Testis (tissue), 3 donors: ENCODE data around the gene SIN3B. TPM values are rescaled to one million over a fixed set of nuclear protein-coding genes. Genes with fewer than 3 reads are reported as not detected.
A peak's percentile ranks its signal among the peaks of the same experiment; 100 is the strongest.

ENCODE experiments used
- DNase-seq: peaks from one replicate; pipeline ENCODE4 v3.0.0-alpha.2; 2019
- H3K27ac ChIP-seq, 2 donors: fragments of 200-600 bp; sonication (generic); one replicate each; pipeline ENCODE4 v1.5.1; 2019
- H3K27me3 ChIP-seq: fragments of 200-600 bp; sonication (generic); one replicate; pipeline ENCODE4 v1.5.1; 2019
- H3K36me3 ChIP-seq: fragments of 200-600 bp; sonication (generic); one replicate; pipeline ENCODE4 v1.5.1; 2017; ENCODE audit warnings: low read depth; ENCODE audit errors: missing control alignments
- H3K4me1 ChIP-seq: fragments of 200-600 bp; sonication (generic); one replicate; pipeline ENCODE4 v1.5.1; 2019
- H3K4me3 ChIP-seq, 2 donors: fragments of 200-600 bp; sonication (generic); one replicate each; pipeline ENCODE4 v1.5.1; 2017 to 2019
- H3K9me3 ChIP-seq: fragments of 200-600 bp; sonication (generic); one replicate; pipeline ENCODE4 v1.5.1; 2017
- CTCF ChIP-seq, 3 experiments: fragments of 450-650 bp in 2 of 3; fragments of 200-600 bp in 1 of 3; sonication (generic) in 1 of 3; IDR thresholded peaks; one replicate each; pipeline ENCODE4 v1.5.1; 2016 to 2019; ENCODE audit warnings: antibody characterized with exemption in 3 of 3, mild to moderate bottlenecking in 2 of 3, moderate library complexity in 1 of 3
- POLR2A ChIP-seq: fragments of 450-650 bp; IDR thresholded peaks from one replicate; pipeline ENCODE4 v1.6.1; 2017; ENCODE audit warnings: antibody characterized with exemption, mild to moderate bottlenecking, moderate library complexity
- WGBS, 2 donors: methylation state at CpG; one replicate each; pipeline ENCODE4 v1.1.5; 2018; 5-methylcytosine and 5-hydroxymethylcytosine counted together
- intact Hi-C: fragments of 100-400 bp; cut with DNase I; formaldehyde crosslinking; loops from one replicate; pipeline ENCODE4 v1.15.1; 2023; ENCODE audit warnings: low total_unique reads
- polyA plus RNA-seq: library from polyadenylated mRNA; stranded (reverse); fragments of 350-450 nt; fragmentation: Illumina TruSeq; extraction: RNeasy Lipid Tissue Mini Kit (QIAGEN cat#74804); gene quantifications from one replicate; pipeline ENCODE4 v1.2.3, GENCODE V29; 2014; ENCODE audit warnings: low read depth, low replicate concordance; ENCODE audit not compliant: insufficient read depth
- total RNA-seq, 2 donors: library from RNA; depleted of rRNA; stranded (reverse); fragments of >200 nt; gene quantifications; one replicate each; pipeline ENCODE4 v1.2.3, GENCODE V29; 2016

The SIN3B gene
- total and polyA plus RNA-seq, 3 donors from 2014 or later = 70.6 to 283 (median 231) TPM

GRCh38 chr19:16851031-16851712 lies 22.0 kb downstream of the SIN3B start:
- TF ChIP-seq CTCF (IDR thresholded peaks at IDR 0.05) (no peak), POLR2A (no peak)
- intact Hi-C loops = no loop called here
- 93 to 94% methylated on average over 14 to 33 of the region's 33 CpGs for WGBS, 2 donors
- Histone ChIP-seq H3K9me3 (no peaks in the 10 kb centered on the region), H3K27me3 (no peaks in the 10 kb centered on the region), H3K4me1 (peaks cover 15% of the 10 kb centered on the region), H3K4me3 (no peak overlapping the region), H3K27ac (no peak overlapping the region), H3K36me3 (no peaks in the 10 kb centered on the region)
- DNase-seq = no peak

GRCh38 chr19:16853066-16853465 lies 23.9 kb downstream of the SIN3B start:
- TF ChIP-seq CTCF (IDR thresholded peaks at IDR 0.05) (no peak), POLR2A (no peak)
- Histone ChIP-seq H3K27me3 (no peaks in the 10 kb centered on the region), H3K27ac (no peak overlapping the region), H3K4me3 (no peak overlapping the region), H3K4me1 (peaks cover 14% of the 10 kb centered on the region), H3K9me3 (no peaks in the 10 kb centered on the region), H3K36me3 (no peaks in the 10 kb centered on the region)
- WGBS, 2 donors = 90 to 95% methylated on average over 7 of the region's 7 CpGs
- DNase-seq = no peak
- intact Hi-C loops = no loop called here

GRCh38 chr19:16856091-16856490 lies 26.9 kb downstream of the SIN3B start:
- intact Hi-C loops = no loop called here
- WGBS, 2 donors = 88 to 96% methylated on average over 9 of the region's 9 CpGs
- Histone ChIP-seq H3K36me3 (no peaks in the 10 kb centered on the region), H3K4me3 (no peak overlapping the region), H3K9me3 (no peaks in the 10 kb centered on the region), H3K4me1 (peaks cover 14% of the 10 kb centered on the region), H3K27me3 (no peaks in the 10 kb centered on the region), H3K27ac (peak overlapping the region; percentile 4 to 8)
- no peak for DNase-seq
- TF ChIP-seq CTCF (IDR thresholded peaks at IDR 0.05) (no peak), POLR2A (no peak)

GRCh38 chr19:16859626-16860025 lies 30.4 kb downstream of the SIN3B start:
- Histone ChIP-seq H3K4me3 (no peak overlapping the region), H3K27me3 (no peaks in the 10 kb centered on the region), H3K36me3 (no peaks in the 10 kb centered on the region), H3K27ac (no peak overlapping the region), H3K9me3 (no peaks in the 10 kb centered on the region), H3K4me1 (peaks cover 9% of the 10 kb centered on the region)
- intact Hi-C loops = no loop called here
- 95 to 100% methylated on average over 3 to 7 of the region's 7 CpGs for WGBS, 2 donors
- TF ChIP-seq POLR2A = no peak
- no peak for TF ChIP-seq CTCF (IDR thresholded peaks at IDR 0.05)
- DNase-seq = no peak

GRCh38 chr19:16860118-16860517 lies 30.9 kb downstream of the SIN3B start:
- Histone ChIP-seq H3K4me1 (peaks cover 6% of the 10 kb centered on the region), H3K27me3 (no peaks in the 10 kb centered on the region), H3K4me3 (no peak overlapping the region), H3K36me3 (no peaks in the 10 kb centered on the region), H3K9me3 (no peaks in the 10 kb centered on the region), H3K27ac (no peak overlapping the region)
- no peak for DNase-seq
- no peak for TF ChIP-seq CTCF (IDR thresholded peaks at IDR 0.05)
- TF ChIP-seq POLR2A = no peak
- intact Hi-C loops = no loop called here
- WGBS, 2 donors = 91 to 94% methylated on average over 20 of the region's 20 CpGs
